K562 (cell line): ENCODE results near the gene PRKCQ. TPM values are rescaled to one million over a fixed set of nuclear protein-coding genes. Genes with fewer than 3 reads are reported as not detected.

Source experiments
- DMBX1 ChIP-seq: fragments of 250-450 bp; sonication (Bioruptor Pico); IDR thresholded peaks from 2 replicates; pipeline ENCODE4 v1.8.0; 2022; ENCODE audit warnings: inconsistent platforms, mild to moderate bottlenecking, moderate library complexity, borderline replicate concordance
- GTF2F1 ChIP-seq: IDR thresholded peaks from 2 replicates; pipeline ENCODE4 v1.6.1; 2011; ENCODE audit warnings: low read depth, low read length, improper control_type of control experiment
- KLF16 ChIP-seq: IDR thresholded peaks from 2 replicates; pipeline ENCODE4 v1.6.1; 2016; ENCODE audit warnings: antibody characterized with exemption
- LARP7 ChIP-seq: fragments of 450-650 bp; IDR thresholded peaks from 2 replicates; pipeline ENCODE4 v1.6.1; 2016
- PTTG1 ChIP-seq: fragments of 450-650 bp; IDR thresholded peaks from 2 replicates; pipeline ENCODE4 v1.6.1; 2016; ENCODE audit warnings: low read depth, mild to moderate bottlenecking, missing genetic modification characterization, missing compliant biosample characterization
- RBM15 ChIP-seq: fragments of 200-400 bp; formaldehyde crosslinking; IDR thresholded peaks from 2 replicates; pipeline ENCODE4 v1.6.1; 2018; ENCODE audit warnings: mild to moderate bottlenecking, low read length, moderate library complexity; ENCODE audit not compliant: insufficient read depth
- RERE ChIP-seq: sonication (generic); formaldehyde crosslinking; IDR thresholded peaks from 2 replicates; pipeline ENCODE4 v1.8.0; 2023; ENCODE audit warnings: missing genetic modification reagents, mild to moderate bottlenecking, borderline replicate concordance
- STAG1 ChIP-seq: sonication (generic); formaldehyde crosslinking; IDR thresholded peaks from 2 replicates; pipeline ENCODE4 v1.5.0; 2020; ENCODE audit warnings: missing genetic modification reagents, borderline replicate concordance
- TARDBP ChIP-seq: fragments of 450-650 bp; IDR thresholded peaks from 2 replicates; pipeline ENCODE4 v1.6.1; 2016
- THAP7 ChIP-seq: fragments of 250-450 bp; sonication (Bioruptor Pico); IDR thresholded peaks from 2 replicates; pipeline ENCODE4 v1.5.0; 2021
- TRIM24 ChIP-seq, 2 experiments: fragments of 450-650 bp; IDR thresholded peaks; 2 replicates each; pipeline ENCODE4 v1.6.1; 2016
- YY1 ChIP-seq, 3 experiments: IDR thresholded peaks; 2 replicates each; pipeline ENCODE4 v1.6.1; 2011; ENCODE audit warnings: low read length in 2 of 3, mild to moderate bottlenecking in 2 of 3, moderate library complexity in 2 of 3, borderline replicate concordance in 1 of 3, control low read depth in 1 of 3, low read depth in 1 of 3; ENCODE audit not compliant: insufficient read depth in 3 of 3, insufficient replicate concordance in 2 of 3, control insufficient read depth in 1 of 3, insufficient read length in 1 of 3; ENCODE audit errors: extremely low read depth in 1 of 3
- ZBTB34 ChIP-seq: fragments of 250-450 bp; sonication (Bioruptor Pico); IDR thresholded peaks from 2 replicates; pipeline ENCODE4 v1.8.0; 2021; ENCODE audit warnings: mild to moderate bottlenecking, moderate library complexity
- ZNF449 ChIP-seq: fragments of 250-450 bp; sonication (Bioruptor Pico); IDR thresholded peaks from 2 replicates; pipeline ENCODE4 v1.8.0; 2022; ENCODE audit warnings: moderate library complexity, mild to moderate bottlenecking, inconsistent platforms
- ZNF778 ChIP-seq: fragments of 450-650 bp; formaldehyde crosslinking; IDR thresholded peaks from 2 replicates; pipeline ENCODE4 v1.4.0; 2020; ENCODE audit warnings: mild to moderate bottlenecking, moderate library complexity
- polyA plus RNA-seq, 8 experiments: library from polyadenylated mRNA; depleted of rRNA in 4 of 8; stranded (reverse) in 5 of 8; unstranded in 3 of 8; fragments of >200 nt; fragmentation: Nextera tagmentation in 2 of 8; fragmentation: Illumina TruSeq in 1 of 8; extraction: Ambion mirVana in 2 of 8; extraction: Trizol in 1 of 8; gene quantifications; 2 replicates each; pipeline versions ENCODE4 v1.2.1 to v1.2.3, GENCODE V29; 2011 to 2014; ENCODE audit warnings: inconsistent platforms in 1 of 8, missing spikeins in 1 of 8
- total RNA-seq, 7 experiments: library from RNA; depleted of rRNA in 6 of 7; stranded (reverse); fragments of >200 nt in 6 of 7; fragmentation: Illumina TruSeq in 2 of 7; extraction: Trizol in 2 of 7; gene quantifications; 2 replicates each; pipeline versions ENCODE4 v1.2.1 to v1.2.3, GENCODE V29; 2011 to 2021; ENCODE audit warnings: low replicate concordance in 1 of 7

PRKCQ gene
- total and polyA plus RNA-seq, 9 of the 15 experiments (the other 6 are each of a cell fraction or from before 2014, with no cell fraction given) = 4.4 to 23.3 (median 14.6) TPM

GRCh38 chr10:6535156-6535764 is 44.8 kb downstream of the PRKCQ start (continued):
- TF ChIP-seq YY1 (IDR thresholded peaks at IDR 0.05; ENCODE audit: borderline replicate concordance in 1 of 3, control insufficient read depth in 1 of 3, extremely low read depth in 1 of 3, insufficient read depth in 3 of 3, insufficient read length in 1 of 3, insufficient replicate concordance in 2 of 3, low read depth in 1 of 3, low read length in 2 of 3) (no peak), ZBTB34 (CRISPR knock-in tag) (no peak), LARP7 (no peak), THAP7 (CRISPR knock-in tag) (no peak), GTF2F1 (no peak), DMBX1 (peak; percentile 80), RERE (no peak), RBM15 (no peak), PTTG1 (tag) (peak; percentile 63), ZNF778 (CRISPR knock-in tag) (no peak), ZNF449 (CRISPR knock-in tag) (0 out of 2 replicates have a peak, but pooled peaks have one; percentile 61), STAG1 (CRISPR knock-in tag) (no peak), TARDBP (no peak), TRIM24 (IDR thresholded peaks at IDR 0.05) (no peak), KLF16 (no peak)
